Adrenal gland (tissue), 12 donors: ENCODE measurements around the gene SMG9. TPM values are rescaled to one million over a fixed set of nuclear protein-coding genes. Genes with fewer than 3 reads are reported as not detected.
"Not testable (repeated sequence)": the region's sequence is repeated elsewhere in the genome, so short reads cannot be mapped to it uniquely, and the experiment has no call there.

Experiments used
- DNase-seq, 7 donors: peaks; one replicate each; pipeline ENCODE4 v3.0.0-alpha.2; 2019 to 2020
- H3K27ac ChIP-seq, 5 donors: fragments of 200-600 bp; sonication (generic) in 4 of 5; 1 replicate in 3 of 5; 2 replicates in 2 of 5; pipeline versions ENCODE4 v1.5.1 to v1.8.0; 2016 to 2020; ENCODE audit warnings: mild to moderate bottlenecking in 1 of 5
- H3K27me3 ChIP-seq: fragments of 200-600 bp; 2 replicates; pipeline ENCODE4 v1.8.0; 2021
- H3K36me3 ChIP-seq, 2 donors: fragments of 200-600 bp; replicated peaks in 1 of 2; 1 replicate in 1 of 2; 2 replicates in 1 of 2; pipeline versions ENCODE4 v1.5.1 to v1.8.0; 2018 to 2022
- H3K4me1 ChIP-seq, 2 donors: fragments of 200-600 bp; replicated peaks in 1 of 2; 1 replicate in 1 of 2; 2 replicates in 1 of 2; pipeline versions ENCODE4 v1.5.1 to v1.8.0; 2018 to 2021
- H3K4me3 ChIP-seq, 4 donors: fragments of 200-600 bp; sonication (generic) in 3 of 4; one replicate each; pipeline ENCODE4 v1.5.1; 2016 to 2018
- H3K9me3 ChIP-seq, 3 donors: fragments of 200-600 bp; sonication (generic) in 1 of 3; replicated peaks in 1 of 3; 1 replicate in 2 of 3; 2 replicates in 1 of 3; pipeline versions ENCODE4 v1.5.1 to v1.8.0; 2016 to 2021
- CTCF ChIP-seq, 6 experiments: fragments of 450-650 bp in 4 of 6; fragments of 200-600 bp in 2 of 6; sonication (generic) in 1 of 6; IDR thresholded peaks; 1 replicate in 5 of 6; 2 replicates in 1 of 6; pipeline versions ENCODE4 v1.5.1 to v1.8.0; 2016 to 2021; ENCODE audit warnings: antibody characterized with exemption in 6 of 6, mild to moderate bottlenecking in 2 of 6, moderate library complexity in 1 of 6
- POLR2A ChIP-seq, 2 donors: fragments of 450-650 bp; IDR thresholded peaks; one replicate each; pipeline ENCODE4 v1.6.1; 2017; ENCODE audit warnings: antibody characterized with exemption in 2 of 2, mild to moderate bottlenecking in 2 of 2, moderate library complexity in 1 of 2
- WGBS, 4 donors: extraction: QIAGEN DNeasy Blood & Tissue Kit in 2 of 4; methylation state at CpG; one replicate each; pipeline versions ENCODE4 v1.1.5 to v1.1.7; 2013 to 2017; 5-methylcytosine and 5-hydroxymethylcytosine counted together
- intact Hi-C, 2 donors: fragments of 100-400 bp; cut with DNase I; formaldehyde crosslinking; loops; one replicate each; pipeline versions ENCODE4 v1.14.1 to v1.15.0; 2022 to 2023
- polyA plus RNA-seq, 3 donors: library from polyadenylated mRNA; stranded (reverse); fragments of 200-250 nt in 2 of 3; fragments of 350-450 nt in 1 of 3; fragmentation: Illumina TruSeq in 1 of 3; extraction: RNeasy Lipid Tissue Mini Kit (QIAGEN cat#74804) in 1 of 3; gene quantifications; one replicate each; pipeline ENCODE4 v1.2.3, GENCODE V29; 2013 to 2014
- total RNA-seq, 9 donors: library from RNA; depleted of rRNA in 4 of 9; stranded (reverse); fragments of >200 nt in 4 of 9; fragments of 120-200 nt in 1 of 9; fragmentation: NEBNext Ultra II Directional in 1 of 9; extraction: Animal tissue kit (Norgen Biotek cat#: 25700) in 1 of 9; gene quantifications; one replicate each; pipeline versions ENCODE4 v1.1.0 to v1.2.4, GENCODE V29; 2013 to 2023
- donor health status: healthy with polysubstance abuse.
- donor health status: Bipolar disorder and iron deficiency.
- donor health status: DM: yes; HTN: yes; CAD: no.
- donor health status: DM: no; HTN: no; CAD: no.
- donor health status: DM: no; HTN: no; CAD: no.
- donor health status: DM: yes; HTN: yes; CAD: no.

SMG9 gene
- total and polyA plus RNA-seq, 12 donors = 19.4 to 63.2 (median 42.8) TPM

DNA sequence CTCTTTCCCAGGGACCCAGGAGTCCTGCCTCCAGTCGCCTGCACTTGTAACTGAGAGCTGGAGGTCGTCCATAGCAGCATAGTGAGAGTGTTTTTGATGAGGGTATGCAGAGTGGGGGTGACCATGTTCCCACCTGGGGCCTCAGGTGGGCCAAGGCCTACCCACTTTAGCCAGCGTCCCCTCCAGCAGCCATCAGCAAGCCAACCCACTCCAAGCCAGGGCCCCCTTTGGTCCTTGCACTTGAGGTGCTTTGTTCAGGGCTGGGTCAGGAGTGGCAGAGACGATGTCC, 11.9 kb upstream of the SMG9 start:
- Histone ChIP-seq H3K27ac (no peak overlapping the region), H3K4me1 (peaks cover 4 to 24% of the 10 kb centered on the region in 2 donors), H3K4me3 (no peak overlapping the region), H3K27me3 (no peaks in the 10 kb centered on the region), H3K36me3 (no peaks in the 10 kb centered on the region), H3K9me3 (no peaks in the 10 kb centered on the region)
- intact Hi-C loops = no loop called here
- no peak for DNase-seq
- TF ChIP-seq CTCF (IDR thresholded peaks at IDR 0.05) = peak in 1 of 6 experiments; percentile 2
- TF ChIP-seq POLR2A (IDR thresholded peaks at IDR 0.05) = no peak
- 60 to 92% (median 84%) methylated on average over 1 to 4 of the region's 4 CpGs for WGBS, 4 donors

GRCh38 chr19:43765109-43765876, 10.5 kb upstream of the SMG9 start:
- Histone ChIP-seq H3K4me3 (no peak overlapping the region), H3K27me3 (no peaks in the 10 kb centered on the region), H3K9me3 (no peaks in the 10 kb centered on the region), H3K4me1 (peaks cover 4 to 24% of the 10 kb centered on the region in 2 donors), H3K36me3 (no peaks in the 10 kb centered on the region), H3K27ac (peak overlapping the region in 4 of 5 donors; percentile 28 to 90 (median 74))
- WGBS, 4 donors = 25 to 46% (median 34%) methylated on average over 12 to 16 of the region's 16 CpGs
- intact Hi-C loops = no loop called here
- TF ChIP-seq CTCF (IDR thresholded peaks at IDR 0.05) (no peak), POLR2A (IDR thresholded peaks at IDR 0.05) (peak in 1 of 2 donors; percentile 67)
- peak; percentile 81 to 94 (median 91) for DNase-seq

DNA sequence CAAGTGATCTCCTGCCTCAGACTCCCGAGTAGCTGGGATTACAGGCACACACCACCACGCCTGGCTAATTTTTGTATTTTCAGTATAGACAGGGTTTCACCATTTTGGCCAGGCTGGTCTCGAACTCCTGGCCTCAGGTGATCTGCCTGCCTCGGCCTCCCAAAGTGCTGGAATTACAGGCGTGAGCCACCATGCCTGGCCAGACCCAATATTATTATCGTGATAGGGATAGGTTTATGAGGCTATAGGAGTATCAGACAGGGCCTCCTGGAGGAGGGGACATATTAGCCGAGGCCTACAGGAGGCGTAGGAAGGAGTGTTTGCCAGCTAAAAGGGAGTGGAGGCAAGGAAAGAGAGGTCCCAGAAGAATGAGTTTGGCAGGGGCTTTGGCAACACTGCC, 9.9 kb upstream of the SMG9 start:
- H3K9me3 ChIP-seq, H3K36me3 ChIP-seq, H3K27me3 ChIP-seq, H3K4me3 ChIP-seq, intact Hi-C loops, DNase-seq: not testable (repeated sequence)
- peak overlapping the region in 4 of 5 donors; percentile 28 to 90 (median 72) for H3K27ac ChIP-seq
- peaks cover 4 to 24% of the 10 kb centered on the region in 2 donors for H3K4me1 ChIP-seq
- WGBS, 4 donors = 56 to 69% (median 68%) methylated on average over 5 to 8 of the region's 8 CpGs

DNA sequence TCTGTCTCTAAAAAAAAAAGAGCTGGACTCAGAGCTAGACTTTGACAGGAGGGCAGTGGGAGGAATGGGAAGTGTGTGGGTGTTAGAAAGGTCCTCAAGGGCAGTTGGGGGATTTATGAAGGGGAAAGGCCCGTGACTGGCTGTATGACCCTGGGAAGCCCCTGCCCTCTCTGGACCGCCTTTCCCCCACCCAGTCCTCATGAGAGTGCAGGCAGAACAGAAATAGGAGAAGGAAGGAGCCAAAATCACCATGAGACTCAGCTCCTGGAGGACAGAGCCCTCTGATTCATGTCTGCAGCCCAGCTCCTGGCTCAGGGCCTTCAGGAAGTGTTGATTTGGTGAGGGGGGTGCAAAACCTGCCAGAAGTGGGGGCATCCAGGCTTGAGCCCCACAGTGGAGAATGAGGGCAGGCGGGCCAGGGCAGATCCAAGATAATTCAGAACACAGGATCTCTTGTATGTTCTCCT, 8.7 kb upstream of the SMG9 start:
- 33 to 39% (median 35%) methylated on average over 3 of the region's 3 CpGs for WGBS, 4 donors
- Histone ChIP-seq H3K4me3 (no peak overlapping the region), H3K36me3 (no peaks in the 10 kb centered on the region), H3K27me3 (no peaks in the 10 kb centered on the region), H3K9me3 (no peaks in the 10 kb centered on the region), H3K27ac (peak overlapping the region in 3 of 5 donors; percentile 57 to 85 (median 67)), H3K4me1 (peaks cover 4 to 24% of the 10 kb centered on the region in 2 donors)
- TF ChIP-seq POLR2A (IDR thresholded peaks at IDR 0.05) (peak in 1 of 2 donors; percentile 8), CTCF (IDR thresholded peaks at IDR 0.05) (no peak)
- intact Hi-C loops = no loop called here
- peak in 4 of 7 donors; percentile 41 to 56 (median 48) for DNase-seq

DNA sequence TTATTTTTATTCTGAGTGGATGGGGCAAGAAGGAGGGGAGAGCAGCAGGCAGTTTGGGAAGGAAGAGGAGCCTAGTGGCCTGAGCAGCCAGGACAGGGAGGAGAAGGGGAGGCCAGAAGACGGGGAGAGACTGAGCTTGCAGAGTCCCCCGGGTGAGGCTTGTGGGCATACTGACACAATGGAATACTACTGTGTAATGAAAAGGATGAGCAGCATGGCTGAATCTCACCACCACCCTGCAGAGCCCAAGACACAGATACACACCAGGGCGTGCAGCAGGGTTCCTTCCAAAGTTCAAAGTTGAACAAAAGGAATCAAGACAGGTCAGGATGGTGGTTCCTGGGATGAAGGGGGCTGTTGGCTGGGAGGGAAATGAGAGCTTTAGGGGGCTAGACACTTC, 8.1 kb upstream of the SMG9 start:
- H3K36me3 ChIP-seq = no peaks in the 10 kb centered on the region
- H3K4me1 ChIP-seq = peaks cover 4 to 24% of the 10 kb centered on the region in 2 donors
- no peaks in the 10 kb centered on the region for H3K27me3 ChIP-seq
- TF ChIP-seq POLR2A (IDR thresholded peaks at IDR 0.05) (no peak), CTCF (IDR thresholded peaks at IDR 0.05) (no peak)
- DNase-seq = no peak
- H3K4me3 ChIP-seq = no peak overlapping the region
- intact Hi-C loops = no loop called here
- H3K9me3 ChIP-seq = no peaks in the 10 kb centered on the region
- peak overlapping the region in 1 of 5 donors; percentile 85 for H3K27ac ChIP-seq
- WGBS, 4 donors = 83 to 89% (median 87%) methylated on average over 3 of the region's 3 CpGs
